ENCODE data around the gene PPIP5K1.

- TF ChIP-seq EZH2 (IDR thresholded peaks at IDR 0.05; ENCODE audit: low read length), result no peak
- TF ChIP-seq, protein P1, sequence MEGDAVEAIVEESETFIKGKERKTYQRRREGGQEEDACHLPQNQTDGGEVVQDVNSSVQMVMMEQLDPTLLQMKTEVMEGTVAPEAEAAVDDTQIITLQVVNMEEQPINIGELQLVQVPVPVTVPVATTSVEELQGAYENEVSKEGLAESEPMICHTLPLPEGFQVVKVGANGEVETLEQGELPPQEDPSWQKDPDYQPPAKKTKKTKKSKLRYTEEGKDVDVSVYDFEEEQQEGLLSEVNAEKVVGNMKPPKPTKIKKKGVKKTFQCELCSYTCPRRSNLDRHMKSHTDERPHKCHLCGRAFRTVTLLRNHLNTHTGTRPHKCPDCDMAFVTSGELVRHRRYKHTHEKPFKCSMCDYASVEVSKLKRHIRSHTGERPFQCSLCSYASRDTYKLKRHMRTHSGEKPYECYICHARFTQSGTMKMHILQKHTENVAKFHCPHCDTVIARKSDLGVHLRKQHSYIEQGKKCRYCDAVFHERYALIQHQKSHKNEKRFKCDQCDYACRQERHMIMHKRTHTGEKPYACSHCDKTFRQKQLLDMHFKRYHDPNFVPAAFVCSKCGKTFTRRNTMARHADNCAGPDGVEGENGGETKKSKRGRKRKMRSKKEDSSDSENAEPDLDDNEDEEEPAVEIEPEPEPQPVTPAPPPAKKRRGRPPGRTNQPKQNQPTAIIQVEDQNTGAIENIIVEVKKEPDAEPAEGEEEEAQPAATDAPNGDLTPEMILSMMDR (optimal IDR thresholded peaks at IDR 0.05 in 1 of 3, IDR thresholded peaks at IDR 0.05 in 1 of 3, conservative IDR thresholded peaks at IDR 0.05 in 1 of 3; ENCODE audit: extremely low read depth in 1 of 3, insufficient read depth in 2 of 3, low read length in 3 of 3), result no peak
Measured at GRCh38 chr15:43519196-43519595, 70.8 kb downstream of the PPIP5K1 start.
